Epithelial cell of prostate (primary cell): ENCODE data around the gene CCDC85B.
"Not testable (repeated sequence)": the region's sequence is repeated elsewhere in the genome, so short reads cannot be mapped to it uniquely, and the experiment has no call there.

Experiments
- DNase-seq: peaks from one replicate; pipeline ENCODE4 v3.0.0-alpha.2; 2011; ENCODE audit warnings: low read depth, low spot score
- H3K27ac ChIP-seq: fragments of 450-650 bp; 2 replicates; pipeline ENCODE4 v1.5.1; 2017; ENCODE audit warnings: mild to moderate bottlenecking

Gene CCDC85B

DNA sequence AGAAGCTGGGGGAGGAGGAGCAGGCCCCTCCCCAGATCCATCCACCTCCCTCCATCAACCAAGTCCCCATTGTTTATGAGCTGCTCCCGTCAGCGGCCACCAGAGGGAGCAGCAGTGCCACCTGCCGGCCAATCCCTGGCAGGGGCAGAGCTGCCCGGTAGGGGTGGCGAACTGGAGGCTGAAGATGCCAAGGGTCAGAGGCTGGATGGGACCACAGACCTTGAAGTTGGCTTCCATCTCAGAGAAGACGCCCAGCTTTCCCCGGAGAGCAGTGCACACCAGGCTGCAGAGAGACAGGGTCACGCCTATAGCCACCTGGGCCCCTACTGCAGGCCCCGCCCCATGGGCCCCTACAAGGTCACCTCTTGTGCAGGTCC, 5.8 kb upstream of the CCDC85B start:
- DNase-seq = no peak
- H3K27ac ChIP-seq = no peak overlapping the region

DNA sequence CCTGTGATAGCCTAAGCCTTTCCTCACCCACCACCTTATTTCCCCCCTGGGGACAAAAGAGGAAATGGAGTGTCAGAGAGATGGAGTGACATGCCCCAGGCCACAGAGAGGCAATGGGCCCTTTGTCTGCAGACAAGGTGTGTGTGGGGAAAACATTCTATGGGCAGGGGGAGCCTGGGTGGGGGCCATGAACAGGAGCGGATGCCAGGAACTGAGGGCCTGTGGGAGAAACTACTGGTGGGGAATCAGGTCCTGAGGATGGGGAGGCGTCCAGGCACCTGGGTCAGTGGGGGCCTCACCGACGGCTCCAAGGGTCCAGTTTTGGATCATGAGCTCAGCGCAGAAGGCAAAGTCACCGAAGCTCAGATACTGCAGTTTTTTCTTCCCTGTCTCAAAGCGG, 5.2 kb upstream of the CCDC85B start:
- H3K27ac ChIP-seq = no peak overlapping the region
- DNase-seq = no peak

DNA sequence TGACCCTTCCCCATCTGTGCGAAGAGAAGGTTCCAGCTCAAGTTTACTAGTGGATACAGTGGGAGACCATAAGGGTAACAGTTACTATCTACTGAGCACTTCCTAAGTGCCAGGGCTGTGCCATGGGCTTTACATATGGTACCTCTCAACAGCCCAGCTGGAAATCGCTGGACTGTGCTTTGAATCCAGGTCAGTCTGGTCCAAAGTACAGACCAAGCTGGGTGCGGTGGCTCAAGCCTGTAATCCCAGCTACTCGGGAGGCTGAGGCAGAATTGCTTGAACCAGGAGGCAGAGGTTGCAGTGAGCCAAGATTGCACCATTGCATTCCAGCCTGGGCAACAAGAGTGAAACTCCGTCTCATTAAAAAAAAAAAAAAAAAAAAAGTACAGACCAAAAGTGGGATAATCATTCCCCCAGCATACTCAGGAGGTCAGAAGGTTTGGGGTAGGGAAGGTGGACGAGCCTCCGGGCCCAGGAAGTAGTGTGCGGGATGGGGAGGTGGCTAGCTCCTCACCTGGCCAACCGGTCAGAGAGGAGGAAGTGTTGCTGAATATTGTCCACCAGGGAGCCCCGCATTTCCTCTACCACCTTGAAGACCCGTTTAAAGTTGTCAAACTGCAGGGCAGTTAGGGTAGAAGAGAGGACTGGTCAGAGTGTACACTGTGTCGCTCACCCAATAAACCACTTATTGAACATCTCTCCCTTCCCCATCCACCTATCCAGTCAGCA, 4.5 kb upstream of the CCDC85B start:
- no peak for DNase-seq

DNA sequence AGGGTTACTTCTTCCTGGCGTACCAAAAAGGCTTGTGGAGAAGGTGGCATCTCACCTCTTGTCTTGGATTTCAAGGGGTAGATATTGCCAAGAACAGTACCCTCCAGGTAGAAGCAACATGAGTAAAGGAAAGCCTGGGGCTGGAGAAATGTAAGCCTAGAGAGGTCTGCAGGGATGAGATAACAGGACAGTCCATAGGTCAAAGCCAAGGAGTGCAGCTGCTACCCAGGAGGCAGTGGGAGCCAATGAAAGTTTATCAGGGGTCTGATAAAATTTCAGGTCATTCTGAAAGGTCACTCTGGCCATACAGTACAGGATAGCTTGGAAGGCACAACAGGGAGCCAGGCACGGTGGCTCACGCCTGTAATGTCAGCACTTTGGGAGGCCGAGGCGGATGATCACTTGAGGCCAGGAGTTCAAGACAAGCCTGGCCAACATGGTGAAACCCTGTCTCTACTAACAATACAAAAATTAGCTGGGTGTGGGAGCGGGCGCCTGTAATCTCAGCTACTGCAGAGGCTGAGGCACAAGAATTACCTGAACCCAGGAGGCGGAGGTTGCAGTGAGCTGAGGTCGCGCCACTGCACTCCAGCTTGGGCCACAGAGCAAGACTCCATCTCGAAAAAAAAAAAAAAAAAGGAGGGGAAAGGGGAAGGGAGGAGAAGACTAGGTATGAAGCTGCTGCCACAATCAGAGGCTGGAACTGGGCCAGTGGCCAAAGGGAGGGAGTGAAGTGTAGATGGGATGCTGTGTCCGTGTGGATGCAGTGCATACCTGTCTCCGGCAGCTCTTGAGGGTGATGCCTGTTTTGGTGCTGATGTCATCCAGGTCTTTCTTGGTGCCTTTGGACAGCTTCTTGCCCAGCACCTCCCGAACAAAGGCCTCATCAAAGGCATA, 3.4 kb upstream of the CCDC85B start:
- peak overlapping the region; percentile 100 for H3K27ac ChIP-seq
- DNase-seq = no peak

More for the DNA sequence above, 4.5 kb upstream of the CCDC85B start:
- no peak overlapping the region for H3K27ac ChIP-seq

DNA sequence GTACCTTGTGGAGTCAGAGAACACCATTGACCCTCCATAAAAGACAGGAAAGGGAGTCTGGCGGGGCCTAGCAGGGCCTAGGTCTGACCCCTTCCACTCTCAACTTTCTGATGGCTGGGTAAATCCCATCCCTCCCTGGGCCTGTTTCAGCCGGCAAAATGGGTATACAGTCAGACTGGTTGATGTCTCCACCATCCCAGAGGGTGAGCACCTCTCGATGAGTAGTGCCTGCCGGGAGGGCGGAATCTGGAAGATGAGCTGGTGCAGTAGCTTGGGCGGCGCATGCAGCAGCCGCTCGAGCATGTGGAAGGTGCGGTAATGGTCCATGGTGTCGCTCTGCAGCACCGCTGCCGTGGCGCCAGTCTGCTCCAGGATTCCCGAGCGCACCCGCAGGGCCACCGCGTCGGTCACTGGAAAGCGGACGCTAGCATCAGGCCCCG, 2.7 kb upstream of the CCDC85B start:
- peak overlapping the region; percentile 100 for H3K27ac ChIP-seq
- no peak for DNase-seq

DNA sequence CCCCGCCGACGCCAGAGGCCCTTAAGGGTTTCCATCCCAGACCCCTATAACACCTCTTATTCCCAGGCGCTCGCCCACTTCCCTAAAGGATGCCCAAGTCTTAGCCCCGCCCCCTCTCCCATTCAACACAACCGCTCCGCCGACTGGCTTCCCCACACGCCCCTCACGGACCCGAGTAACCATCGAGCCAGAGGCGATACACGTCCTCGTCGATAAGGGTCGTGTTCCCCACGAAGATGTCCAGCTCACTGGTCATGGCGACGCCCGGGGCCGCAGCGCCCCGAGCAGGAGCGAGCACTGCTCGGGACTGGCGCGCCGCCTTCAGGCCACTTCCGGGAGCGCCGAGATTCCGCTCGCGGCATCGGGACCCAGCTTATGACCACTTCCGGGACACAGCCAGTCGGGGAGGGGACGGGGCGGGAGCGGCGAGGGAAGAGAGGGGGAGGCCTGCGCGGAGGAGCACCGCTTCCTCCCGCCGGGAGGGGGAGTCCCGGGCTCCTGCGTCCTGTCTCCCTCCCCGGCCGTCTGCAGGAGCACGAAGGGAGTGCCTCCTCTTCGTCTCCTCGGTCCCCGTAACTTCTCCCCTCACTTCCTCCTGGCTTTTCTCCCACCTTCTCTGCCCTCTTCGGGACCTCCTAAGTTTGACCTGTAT, 2.2 kb upstream of the CCDC85B start, which contains the start of gene FIBP:
FIBP (minus strand) TSS at position 309 of the 652 bp plus-strand sequence; CDS start at position 256, 53 bp downstream.
- peak within 1 kb of the TSS; percentile 100 for H3K27ac ChIP-seq
- peak; percentile 87 for DNase-seq

DNA sequence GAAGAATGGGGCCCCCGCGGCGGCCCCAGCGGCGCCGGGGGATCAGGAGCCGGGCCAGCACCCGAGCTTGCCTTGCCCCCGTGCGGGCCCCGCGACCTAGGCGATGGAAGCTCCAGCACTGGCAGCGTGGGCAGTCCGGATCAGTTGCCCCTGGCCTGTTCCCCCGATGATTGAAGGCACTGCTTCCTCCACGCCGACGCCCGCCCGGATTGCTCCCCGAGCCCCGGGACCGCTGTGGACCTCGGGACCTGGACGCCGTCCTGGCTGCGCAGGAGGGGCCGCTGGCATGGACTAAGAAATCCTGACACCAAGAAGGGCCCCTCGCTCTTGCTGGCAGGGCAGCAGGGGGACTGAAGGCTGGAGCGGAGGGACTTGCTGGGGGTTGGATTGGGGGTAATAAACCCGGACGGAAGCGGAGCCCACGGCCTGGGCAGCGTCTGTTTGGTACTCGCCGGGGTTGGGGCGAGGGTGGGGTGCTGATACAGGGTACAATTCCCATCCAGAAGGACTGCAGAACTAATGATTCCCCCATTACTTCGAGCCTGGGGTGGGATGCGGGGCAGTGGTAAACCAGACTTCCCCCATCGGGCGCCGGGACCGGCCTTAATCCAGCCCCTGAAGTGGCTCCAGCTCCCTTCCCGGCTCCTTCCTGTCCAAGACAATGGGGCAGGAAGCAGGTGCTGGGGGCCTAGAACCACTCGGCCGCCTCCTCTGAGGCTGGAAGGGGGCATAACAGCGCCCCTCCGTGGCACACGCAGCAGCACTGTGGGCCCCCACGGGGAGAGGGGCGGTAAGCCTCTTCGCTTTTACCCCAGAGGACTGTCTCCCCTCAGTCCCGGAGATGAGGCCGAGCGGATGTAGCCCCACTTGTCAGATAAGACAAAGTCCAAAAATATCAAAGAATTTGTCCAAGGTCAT, 1.0 kb downstream of the CCDC85B start:
- DNase-seq = no peak
- H3K27ac ChIP-seq = peak overlapping the region; percentile 100

DNA sequence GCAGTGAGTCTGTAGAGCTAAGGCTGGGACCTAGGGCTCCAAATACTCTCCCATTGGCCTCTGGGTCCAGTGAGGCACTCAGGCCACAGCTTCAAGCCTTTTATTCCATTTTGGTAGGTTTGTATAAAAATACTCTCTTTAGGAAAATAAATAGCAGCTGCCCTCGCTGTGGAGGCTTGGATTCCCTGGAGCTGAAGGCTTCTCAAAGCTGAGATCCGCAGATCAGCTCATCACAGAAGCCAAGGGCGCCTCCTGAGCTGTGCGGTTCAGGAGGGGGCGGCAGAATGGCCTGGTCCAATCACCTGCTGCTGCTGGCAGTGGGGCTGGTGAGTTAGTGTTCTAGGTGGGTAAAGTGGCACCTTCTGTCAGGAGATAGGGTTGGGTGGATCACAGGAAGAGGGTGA, 1.7 kb downstream of the CCDC85B start:
- H3K27ac ChIP-seq = peak overlapping the region; percentile 100
- not testable (repeated sequence) for DNase-seq

DNA sequence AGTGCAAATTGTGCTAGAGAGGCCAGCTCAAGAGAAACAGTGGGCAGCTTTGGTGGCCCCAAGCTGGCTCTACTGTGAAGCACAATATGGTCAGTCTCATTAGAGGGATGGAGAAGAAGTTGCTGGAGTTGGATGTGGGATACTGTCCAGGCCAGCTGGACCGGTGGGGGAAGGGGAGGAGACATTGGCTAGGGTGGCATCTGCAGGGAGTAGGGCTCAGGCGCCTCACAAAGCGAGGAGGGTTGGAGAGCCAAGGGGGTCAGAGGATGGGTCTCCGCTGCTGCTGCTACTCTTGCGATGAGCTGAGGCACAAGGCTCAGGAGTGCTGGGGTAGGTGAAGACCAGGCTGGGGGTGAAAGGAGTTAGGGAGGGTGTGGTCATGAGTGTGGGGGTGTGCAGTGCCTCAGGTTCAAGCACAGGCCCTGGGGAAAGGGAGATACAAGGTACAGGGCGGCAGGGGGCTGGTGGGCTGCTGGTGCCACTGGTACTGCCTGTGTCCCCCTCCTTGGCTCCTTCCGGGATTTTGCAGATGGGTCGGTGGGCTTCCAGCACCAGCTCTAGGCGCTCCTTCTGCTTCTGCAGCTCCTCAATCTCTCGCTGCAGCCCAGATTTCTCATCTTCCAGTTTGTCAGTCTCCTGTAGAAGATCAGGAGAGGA, 2.3 kb downstream of the CCDC85B start:
- no peak for DNase-seq
- peak overlapping the region; percentile 100 for H3K27ac ChIP-seq

DNA sequence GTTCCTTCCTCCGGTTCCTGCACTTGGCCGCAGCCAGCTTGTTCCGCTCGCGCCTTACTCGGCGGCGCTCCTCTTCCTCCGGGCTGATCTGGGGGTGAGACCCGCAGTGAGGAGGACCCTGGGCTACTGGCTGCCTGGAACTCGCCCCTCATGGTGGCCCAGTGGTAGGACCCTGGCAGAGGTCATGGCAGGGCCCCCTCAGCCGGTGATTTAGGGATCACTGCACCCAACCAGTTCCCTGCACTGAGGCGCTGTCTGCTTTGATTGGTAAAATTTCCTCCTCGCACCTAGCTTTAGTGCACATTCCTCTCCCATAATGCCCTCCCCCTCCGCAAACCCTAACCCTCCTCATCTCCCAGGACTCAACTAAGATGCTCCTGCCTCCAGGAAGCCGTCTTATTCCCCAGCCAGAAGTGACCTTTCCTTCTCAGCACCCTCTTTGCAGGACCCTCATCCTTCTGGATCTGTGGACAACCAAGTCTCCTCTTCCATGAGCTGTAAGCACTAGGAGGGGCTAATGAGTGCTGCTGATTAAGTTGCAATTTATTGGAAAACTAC, 3.6 kb downstream of the CCDC85B start:
- peak overlapping the region; percentile 100 for H3K27ac ChIP-seq
- DNase-seq = no peak

DNA sequence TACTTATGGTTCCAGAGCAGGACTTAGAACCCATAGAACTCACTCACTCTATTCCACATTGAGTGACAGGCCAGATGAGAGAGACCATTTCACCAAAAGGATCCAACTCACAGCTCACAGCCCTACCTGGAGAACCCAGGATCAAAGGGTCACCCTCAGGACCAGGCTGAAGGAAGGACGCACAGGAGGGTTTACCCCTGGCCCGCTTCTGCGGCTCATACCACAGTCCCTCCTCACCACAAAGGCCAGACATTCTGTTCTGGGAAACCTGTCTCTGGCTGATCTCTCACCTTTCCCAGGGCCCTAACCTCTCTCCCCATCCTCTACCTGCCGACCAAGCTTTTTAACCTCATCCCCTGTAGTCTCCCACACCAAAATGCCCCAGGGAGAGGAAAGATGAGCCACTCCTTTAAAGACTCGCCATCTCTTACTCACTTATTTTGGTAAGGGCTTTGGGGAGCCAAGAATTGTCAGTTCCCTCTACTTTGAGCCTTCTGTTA, 5.1 kb downstream of the CCDC85B start:
- no peak for DNase-seq
- H3K27ac ChIP-seq = peak overlapping the region; percentile 100

DNA sequence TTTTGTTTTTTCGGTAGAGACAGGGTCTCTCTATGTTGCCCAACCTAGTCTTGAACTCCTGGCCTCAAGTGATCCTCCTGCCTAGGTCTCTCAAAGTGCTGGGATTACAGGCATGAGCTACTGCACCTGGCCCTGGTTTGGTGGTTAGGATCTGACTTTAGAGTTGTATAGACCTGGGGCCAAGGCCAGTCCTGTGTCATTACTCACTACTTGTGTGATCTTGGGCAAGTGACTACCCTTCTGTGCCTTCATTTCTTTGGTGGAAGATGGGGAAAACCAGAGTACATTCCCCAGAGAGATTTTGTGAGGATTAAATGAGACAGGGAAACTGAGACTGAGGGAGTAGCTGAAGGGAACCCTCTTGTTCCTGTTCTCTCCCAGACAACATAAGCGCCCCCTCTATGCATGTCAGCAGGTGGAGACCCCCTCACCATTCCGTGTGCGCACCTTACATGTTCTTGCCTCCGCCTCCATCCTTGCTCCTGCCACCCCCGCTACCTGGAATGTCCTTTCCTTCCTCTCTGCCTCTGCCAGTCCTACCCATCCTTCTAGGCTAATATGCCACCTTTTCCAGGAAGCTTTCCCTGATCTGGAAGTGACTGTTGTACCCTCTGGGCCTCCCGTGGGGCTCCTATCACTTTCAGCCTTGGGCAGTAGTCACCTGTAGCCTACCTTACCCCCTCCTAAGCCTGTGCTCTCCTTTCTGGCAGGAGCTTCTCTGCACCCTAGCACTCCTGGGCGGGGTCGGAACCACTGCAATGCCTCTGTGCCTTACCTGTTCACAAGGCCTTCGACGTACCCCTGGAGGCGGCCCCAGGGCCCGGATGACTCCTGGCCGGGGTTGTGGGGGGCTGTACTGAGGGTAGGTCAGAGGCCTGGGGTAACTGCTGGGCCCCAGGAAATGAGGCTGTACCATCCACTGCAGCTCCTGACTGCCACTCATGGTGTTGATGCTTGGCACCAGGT, 5.8 kb downstream of the CCDC85B start:
- DNase-seq = no peak
- peak overlapping the region; percentile 100 for H3K27ac ChIP-seq

DNA sequence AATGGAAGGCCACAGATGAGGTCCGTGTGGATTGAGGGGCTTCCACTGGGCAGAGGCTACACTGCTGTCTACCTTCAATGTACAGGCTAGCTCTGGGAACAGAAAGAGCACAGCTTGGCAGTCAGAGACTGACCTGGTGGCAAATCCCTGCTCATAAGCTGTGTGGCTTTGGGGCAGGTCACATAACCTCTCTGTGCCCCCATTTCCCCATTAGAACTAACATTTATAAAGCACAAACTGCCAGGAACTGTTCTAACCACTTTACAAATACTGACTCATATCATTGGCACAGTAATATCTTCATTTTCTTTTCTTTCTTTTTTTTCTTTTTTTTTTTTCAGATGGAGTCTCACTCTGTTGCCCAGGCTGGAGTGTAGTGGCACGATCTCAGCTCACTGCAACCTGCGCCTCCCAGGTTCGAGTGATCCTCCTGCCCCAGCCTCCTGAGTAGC, 6.6 kb downstream of the CCDC85B start:
- DNase-seq = no peak
- peak overlapping the region; percentile 100 for H3K27ac ChIP-seq

DNA sequence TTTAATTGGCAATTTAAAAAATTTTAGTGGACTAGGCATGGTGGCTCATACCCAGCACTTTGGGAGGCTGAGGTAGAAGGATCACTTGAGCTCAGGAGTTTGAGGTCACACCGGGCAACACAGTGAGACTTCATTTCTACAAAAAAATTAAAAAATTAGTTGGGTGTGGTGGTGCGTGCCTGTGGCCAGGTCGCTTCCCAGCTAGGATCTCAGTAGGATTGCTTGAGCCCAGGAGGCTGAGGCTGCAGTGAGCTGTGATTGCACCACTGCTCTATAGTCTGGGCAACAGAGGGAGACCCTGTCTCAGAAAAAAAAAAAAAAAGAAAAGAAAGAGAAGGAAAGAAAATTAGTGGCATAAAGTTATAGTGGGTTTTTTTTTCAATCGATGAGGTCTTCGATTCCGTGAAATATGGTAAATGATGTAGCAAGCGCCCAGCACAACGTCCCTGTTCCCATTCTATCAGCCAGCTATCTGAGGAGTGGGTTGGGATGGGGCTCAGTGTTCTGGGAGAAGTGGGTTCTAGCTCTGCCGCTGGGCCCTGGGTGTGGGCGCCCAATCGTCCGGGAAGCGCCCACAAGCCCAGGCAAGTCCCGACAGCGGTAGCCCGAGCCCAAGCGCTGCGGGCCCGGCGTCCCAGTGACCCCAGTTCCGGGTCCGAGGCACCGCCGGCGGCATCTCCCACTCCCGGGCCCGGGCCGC, 8.3 kb downstream of the CCDC85B start:
- DNase-seq = no peak
- H3K27ac ChIP-seq = peak overlapping the region; percentile 100

DNA sequence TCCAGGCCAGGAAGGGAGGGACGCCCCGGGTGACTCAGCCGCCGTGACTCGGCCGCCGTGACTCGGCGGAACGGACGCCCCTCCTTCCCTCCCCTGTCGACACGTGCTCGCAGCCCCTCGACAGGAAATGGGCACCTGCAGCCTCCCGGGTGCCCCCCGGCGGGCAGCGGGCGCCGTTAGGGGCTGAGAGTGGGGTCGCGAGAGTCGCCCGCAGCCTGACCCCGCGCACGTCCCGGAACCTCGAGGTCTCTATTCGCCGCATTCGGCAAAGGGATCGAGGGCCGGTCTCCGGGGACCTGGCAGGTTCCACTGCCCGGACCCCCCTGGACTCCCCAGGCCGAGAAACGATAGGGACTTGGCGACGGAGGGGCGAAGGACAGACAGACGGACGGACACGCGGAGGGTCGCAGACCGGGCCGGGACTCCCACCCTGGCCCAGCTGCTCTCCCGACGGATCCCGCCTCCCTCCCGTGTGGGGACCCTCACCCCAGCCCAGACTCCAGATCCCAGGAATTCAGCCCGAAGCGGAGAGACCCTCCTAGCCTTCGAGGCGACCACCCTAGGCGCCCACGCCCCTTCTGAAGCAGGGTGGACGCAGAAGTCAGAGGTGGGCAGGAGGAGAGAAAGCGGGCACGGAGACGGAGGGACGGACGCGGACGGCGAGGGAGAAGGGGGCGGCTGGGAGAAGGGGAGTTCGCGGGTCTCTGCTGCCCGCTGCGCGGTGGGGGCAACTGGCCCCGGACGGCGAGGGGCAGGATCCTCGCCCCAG, 9.1 kb downstream of the CCDC85B start:
- no peak for DNase-seq
- H3K27ac ChIP-seq = peak overlapping the region; percentile 100
